Testis (tissue), 5 donors: ENCODE measurements around the gene IMP4. TPM values are rescaled to one million over a fixed set of nuclear protein-coding genes. Genes with fewer than 3 reads are reported as not detected.
A peak's percentile ranks its signal among the peaks of the same experiment; 100 is the strongest.

Source experiments
- DNase-seq: peaks from one replicate; pipeline ENCODE4 v3.0.0-alpha.2; 2019
- H3K27ac ChIP-seq, 2 donors: fragments of 200-600 bp; sonication (generic); one replicate each; pipeline ENCODE4 v1.5.1; 2019
- H3K27me3 ChIP-seq: fragments of 200-600 bp; sonication (generic); one replicate; pipeline ENCODE4 v1.5.1; 2019
- H3K36me3 ChIP-seq: fragments of 200-600 bp; sonication (generic); one replicate; pipeline ENCODE4 v1.5.1; 2017; ENCODE audit warnings: low read depth; ENCODE audit errors: missing control alignments
- H3K4me1 ChIP-seq: fragments of 200-600 bp; sonication (generic); one replicate; pipeline ENCODE4 v1.5.1; 2019
- H3K4me3 ChIP-seq, 2 donors: fragments of 200-600 bp; sonication (generic); one replicate each; pipeline ENCODE4 v1.5.1; 2017 to 2019
- H3K9me3 ChIP-seq: fragments of 200-600 bp; sonication (generic); one replicate; pipeline ENCODE4 v1.5.1; 2017
- POLR2A ChIP-seq: fragments of 450-650 bp; IDR thresholded peaks from one replicate; pipeline ENCODE4 v1.6.1; 2017; ENCODE audit warnings: antibody characterized with exemption, mild to moderate bottlenecking, moderate library complexity
- WGBS, 2 donors: methylation state at CpG; one replicate each; pipeline ENCODE4 v1.1.5; 2018; 5-methylcytosine and 5-hydroxymethylcytosine counted together
- intact Hi-C: fragments of 100-400 bp; cut with DNase I; formaldehyde crosslinking; loops from one replicate; pipeline ENCODE4 v1.15.1; 2023; ENCODE audit warnings: low total_unique reads
- long read RNA-seq, 2 donors: transcript quantifications; one replicate each; lab custom pipeline, GENCODE V29; 2026
- polyA plus RNA-seq: library from polyadenylated mRNA; stranded (reverse); fragments of 350-450 nt; fragmentation: Illumina TruSeq; extraction: RNeasy Lipid Tissue Mini Kit (QIAGEN cat#74804); gene quantifications from one replicate; pipeline ENCODE4 v1.2.3, GENCODE V29; 2014; ENCODE audit warnings: low read depth, low replicate concordance; ENCODE audit not compliant: insufficient read depth
- total RNA-seq, 2 donors: library from RNA; depleted of rRNA; stranded (reverse); fragments of >200 nt; gene quantifications; one replicate each; pipeline ENCODE4 v1.2.3, GENCODE V29; 2016
- TF ChIP-seq, protein P1 (sequence below), 3 experiments: fragments of 450-650 bp in 2 of 3; fragments of 200-600 bp in 1 of 3; sonication (generic) in 1 of 3; IDR thresholded peaks; one replicate each; pipeline ENCODE4 v1.5.1; 2016 to 2019; ENCODE audit warnings: antibody characterized with exemption in 3 of 3, mild to moderate bottlenecking in 2 of 3, moderate library complexity in 1 of 3

Gene IMP4, protein sequence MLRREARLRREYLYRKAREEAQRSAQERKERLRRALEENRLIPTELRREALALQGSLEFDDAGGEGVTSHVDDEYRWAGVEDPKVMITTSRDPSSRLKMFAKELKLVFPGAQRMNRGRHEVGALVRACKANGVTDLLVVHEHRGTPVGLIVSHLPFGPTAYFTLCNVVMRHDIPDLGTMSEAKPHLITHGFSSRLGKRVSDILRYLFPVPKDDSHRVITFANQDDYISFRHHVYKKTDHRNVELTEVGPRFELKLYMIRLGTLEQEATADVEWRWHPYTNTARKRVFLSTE
- total RNA-seq (100 to 1,000 TPM; 103 to 109 TPM), polyA plus RNA-seq (57.1 TPM)
- long read RNA-seq, donor 1, transcript IMP4-201 (9 exons, 1,740 nt) = major isoform, 7 of 14 reads
- long read RNA-seq, donor 1, partial matches to known transcripts = 0 of 14 reads
- long read RNA-seq, donor 1, other reads (novel, unspliced or antisense) = 0 of 14 reads
- long read RNA-seq, donor 2, transcript IMP4-201 (9 exons, 1,740 nt) = major isoform, 7 of 16 reads
- long read RNA-seq, donor 2, transcript IMP4-202 (9 exons, 822 nt) = minor isoform, 6 of 16 reads
- long read RNA-seq, donor 2, partial matches to known transcripts = 0 of 16 reads
- long read RNA-seq, donor 2, other reads (novel, unspliced or antisense) = 0 of 16 reads

DNA sequence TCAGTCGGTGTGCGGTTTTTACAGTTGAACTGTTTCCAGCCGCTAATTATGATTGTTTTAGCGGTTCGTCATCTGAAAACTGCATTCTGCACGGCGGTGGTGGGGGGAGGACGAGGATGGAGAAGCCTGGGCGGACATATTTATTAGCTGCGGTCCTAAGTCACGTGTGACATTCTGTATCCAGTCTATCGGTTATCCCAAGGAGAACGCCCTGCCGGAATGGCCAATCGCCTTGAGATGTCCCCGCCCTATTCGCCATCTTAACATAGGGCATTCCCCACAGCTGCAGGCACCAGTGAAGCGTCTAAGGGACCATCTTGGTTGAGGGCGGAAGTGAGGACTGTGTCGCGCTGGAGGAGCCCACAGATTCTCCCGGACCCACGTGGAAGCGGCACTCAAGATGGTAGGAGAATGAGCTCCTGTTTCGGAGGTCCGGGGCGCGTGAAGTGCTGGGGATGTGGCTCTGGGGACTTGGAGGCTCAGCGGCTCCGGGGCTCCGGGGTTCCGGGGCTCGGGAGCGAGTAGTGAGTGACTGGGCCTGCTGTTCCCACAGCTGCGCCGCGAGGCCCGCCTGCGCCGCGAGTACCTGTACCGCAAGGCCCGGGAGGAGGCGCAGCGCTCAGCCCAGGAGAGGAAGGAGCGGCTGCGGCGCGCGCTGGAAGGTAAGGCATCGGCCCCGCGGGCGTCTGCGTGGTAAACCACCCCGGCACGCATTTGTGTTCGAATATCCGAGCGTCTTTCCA, at the start of gene IMP4:
Gene IMP4, plus strand, starts transcription at position 365 of the 743 bp plus-strand sequence. Its CDS starts 36 bp downstream, at position 401.
- Histone ChIP-seq H3K36me3 (no peaks in the 10 kb centered on the region), H3K4me1 (peaks cover 16% of the 10 kb centered on the region), H3K9me3 (no peaks in the 10 kb centered on the region), H3K27me3 (no peaks in the 10 kb centered on the region), H3K27ac (peak within 1 kb of the TSS; percentile 84 to 90), H3K4me3 (peak within 1 kb of the TSS; percentile 78 to 80)
- peak; percentile 100 for DNase-seq
- WGBS, 2 donors = 0% methylated on average over 60 of the region's 60 CpGs
- TF ChIP-seq POLR2A = no peak
- TF ChIP-seq, protein P1, sequence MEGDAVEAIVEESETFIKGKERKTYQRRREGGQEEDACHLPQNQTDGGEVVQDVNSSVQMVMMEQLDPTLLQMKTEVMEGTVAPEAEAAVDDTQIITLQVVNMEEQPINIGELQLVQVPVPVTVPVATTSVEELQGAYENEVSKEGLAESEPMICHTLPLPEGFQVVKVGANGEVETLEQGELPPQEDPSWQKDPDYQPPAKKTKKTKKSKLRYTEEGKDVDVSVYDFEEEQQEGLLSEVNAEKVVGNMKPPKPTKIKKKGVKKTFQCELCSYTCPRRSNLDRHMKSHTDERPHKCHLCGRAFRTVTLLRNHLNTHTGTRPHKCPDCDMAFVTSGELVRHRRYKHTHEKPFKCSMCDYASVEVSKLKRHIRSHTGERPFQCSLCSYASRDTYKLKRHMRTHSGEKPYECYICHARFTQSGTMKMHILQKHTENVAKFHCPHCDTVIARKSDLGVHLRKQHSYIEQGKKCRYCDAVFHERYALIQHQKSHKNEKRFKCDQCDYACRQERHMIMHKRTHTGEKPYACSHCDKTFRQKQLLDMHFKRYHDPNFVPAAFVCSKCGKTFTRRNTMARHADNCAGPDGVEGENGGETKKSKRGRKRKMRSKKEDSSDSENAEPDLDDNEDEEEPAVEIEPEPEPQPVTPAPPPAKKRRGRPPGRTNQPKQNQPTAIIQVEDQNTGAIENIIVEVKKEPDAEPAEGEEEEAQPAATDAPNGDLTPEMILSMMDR (IDR thresholded peaks at IDR 0.05) = peak in 1 of 3 experiments; percentile 20
- intact Hi-C loops = no loop called here

DNA sequence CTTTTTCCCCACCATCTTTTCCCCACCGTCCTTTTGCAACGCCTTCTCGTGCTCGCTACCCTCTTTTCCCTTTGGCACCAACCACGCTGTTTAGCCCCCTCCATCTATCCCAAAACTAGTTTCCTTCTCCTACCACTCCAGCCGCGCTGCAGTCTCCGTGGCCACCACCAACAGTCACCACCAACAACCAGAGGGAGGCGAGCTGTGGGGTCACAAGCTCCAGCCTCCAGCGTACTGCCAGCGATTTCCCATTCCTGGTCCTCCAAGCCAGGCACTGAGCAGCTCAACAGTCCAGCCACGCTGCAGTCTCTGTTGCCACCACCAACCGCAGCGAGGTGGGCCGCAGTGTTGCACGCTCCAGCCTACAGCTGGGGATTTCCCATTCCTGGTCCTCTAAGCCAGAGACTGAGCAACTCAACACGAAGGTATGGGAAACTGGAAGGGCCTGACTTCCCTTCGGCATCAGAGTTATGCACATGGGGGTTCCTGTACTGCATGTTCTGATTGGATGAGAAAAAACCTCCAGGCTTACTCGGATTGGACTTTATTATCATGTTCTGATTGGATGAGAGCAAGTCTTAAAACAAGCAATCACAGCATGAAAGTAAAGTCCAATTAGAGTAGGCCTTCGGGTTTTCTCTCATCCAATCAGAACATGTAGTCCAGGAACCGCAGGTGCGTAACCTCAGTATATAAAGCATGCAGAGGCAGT, 42.3 kb upstream of the IMP4 start:
- no peak overlapping the region for H3K27ac ChIP-seq
- H3K4me3 ChIP-seq = peak overlapping the region in 1 of 2 donors; percentile 5
- H3K36me3 ChIP-seq = no peaks in the 10 kb centered on the region
- DNase-seq = no peak
- no peaks in the 10 kb centered on the region for H3K4me1 ChIP-seq
- no peaks in the 10 kb centered on the region for H3K27me3 ChIP-seq
- WGBS, 2 donors = 67 to 76% methylated on average over 20 to 22 of the region's 22 CpGs
- intact Hi-C loops = no loop called here
- H3K9me3 ChIP-seq = no peaks in the 10 kb centered on the region
- TF ChIP-seq POLR2A = no peak
- TF ChIP-seq, protein P1 (IDR thresholded peaks at IDR 0.05) = no peak

DNA sequence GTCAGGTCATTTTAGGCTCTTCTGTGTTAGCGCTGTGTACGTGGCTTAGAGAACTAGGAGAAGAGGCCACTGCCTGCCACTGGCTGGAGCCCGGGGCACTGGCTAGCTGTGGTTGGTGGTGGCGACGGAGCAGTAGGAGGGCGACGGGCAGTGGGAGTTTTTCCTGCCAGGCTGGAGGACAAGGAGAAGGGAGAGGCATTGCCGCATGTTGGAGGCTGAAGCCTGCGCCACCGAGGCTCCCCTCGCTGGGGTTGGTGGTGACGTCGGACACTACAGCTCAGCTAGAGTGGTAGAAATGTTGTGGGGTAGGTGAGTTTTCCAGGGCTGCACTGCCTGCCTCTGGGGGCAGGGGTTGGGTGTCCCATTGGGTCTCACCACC, 41.7 kb upstream of the IMP4 start:
- H3K27me3 ChIP-seq = no peaks in the 10 kb centered on the region
- intact Hi-C loops = no loop called here
- 83 to 87% methylated on average over 11 to 13 of the region's 13 CpGs for WGBS, 2 donors
- H3K4me3 ChIP-seq = no peak overlapping the region
- no peak for DNase-seq
- no peaks in the 10 kb centered on the region for H3K9me3 ChIP-seq
- no peak overlapping the region for H3K27ac ChIP-seq
- H3K36me3 ChIP-seq = no peaks in the 10 kb centered on the region
- H3K4me1 ChIP-seq = no peaks in the 10 kb centered on the region
- TF ChIP-seq, protein P1 (IDR thresholded peaks at IDR 0.05) = no peak
- TF ChIP-seq POLR2A = no peak

DNA sequence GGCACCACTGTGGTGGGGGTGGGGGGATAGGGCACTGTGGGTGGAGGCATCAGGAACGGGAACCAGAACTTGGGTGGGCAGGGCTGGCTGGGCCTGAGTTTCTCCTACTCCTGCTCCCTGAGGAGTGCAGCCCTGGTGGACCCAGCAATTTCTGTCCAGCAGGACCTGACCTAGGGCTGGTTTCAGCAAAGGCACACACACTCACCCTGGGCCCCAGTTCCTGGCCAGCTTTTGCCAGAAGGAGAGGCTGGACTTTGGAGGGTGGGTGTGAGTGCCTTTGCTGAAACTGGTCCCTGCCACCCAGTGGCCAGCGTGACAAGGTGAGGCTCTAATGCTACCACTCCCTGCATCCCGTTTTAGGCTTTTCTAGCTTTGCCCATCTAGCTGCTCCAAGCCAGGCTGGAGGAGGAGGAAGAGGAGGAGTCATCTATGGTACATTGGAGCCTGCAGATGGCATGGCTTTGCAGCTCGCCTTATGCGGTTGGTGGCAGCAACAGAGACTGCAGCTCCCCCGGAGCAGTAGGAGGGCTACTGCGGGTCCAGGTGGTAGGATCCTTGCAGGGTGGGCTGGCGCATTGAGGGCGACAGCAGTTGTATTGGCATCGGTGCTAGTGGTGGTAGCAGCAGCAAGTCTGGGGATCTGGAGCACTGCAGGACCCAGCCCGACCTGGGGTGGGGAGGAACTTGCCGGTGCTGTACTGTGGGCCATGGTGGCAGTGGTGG, 40.4 kb upstream of the IMP4 start:
- 81 to 90% methylated on average over 7 to 12 of the region's 12 CpGs for WGBS, 2 donors
- no peaks in the 10 kb centered on the region for H3K4me1 ChIP-seq
- H3K27ac ChIP-seq = no peak overlapping the region
- no peaks in the 10 kb centered on the region for H3K36me3 ChIP-seq
- H3K4me3 ChIP-seq = no peak overlapping the region
- no peaks in the 10 kb centered on the region for H3K9me3 ChIP-seq
- no peak for DNase-seq
- intact Hi-C loops = no loop called here
- no peaks in the 10 kb centered on the region for H3K27me3 ChIP-seq
- TF ChIP-seq, protein P1 (IDR thresholded peaks at IDR 0.05) = no peak
- TF ChIP-seq POLR2A = no peak
